Measurements from ENCODE around the gene PARP4.
"Not testable (repeated sequence)": the region's sequence is repeated elsewhere in the genome, so short reads cannot be mapped to it uniquely, and the experiment has no call there.

The PARP4 gene

DNA sequence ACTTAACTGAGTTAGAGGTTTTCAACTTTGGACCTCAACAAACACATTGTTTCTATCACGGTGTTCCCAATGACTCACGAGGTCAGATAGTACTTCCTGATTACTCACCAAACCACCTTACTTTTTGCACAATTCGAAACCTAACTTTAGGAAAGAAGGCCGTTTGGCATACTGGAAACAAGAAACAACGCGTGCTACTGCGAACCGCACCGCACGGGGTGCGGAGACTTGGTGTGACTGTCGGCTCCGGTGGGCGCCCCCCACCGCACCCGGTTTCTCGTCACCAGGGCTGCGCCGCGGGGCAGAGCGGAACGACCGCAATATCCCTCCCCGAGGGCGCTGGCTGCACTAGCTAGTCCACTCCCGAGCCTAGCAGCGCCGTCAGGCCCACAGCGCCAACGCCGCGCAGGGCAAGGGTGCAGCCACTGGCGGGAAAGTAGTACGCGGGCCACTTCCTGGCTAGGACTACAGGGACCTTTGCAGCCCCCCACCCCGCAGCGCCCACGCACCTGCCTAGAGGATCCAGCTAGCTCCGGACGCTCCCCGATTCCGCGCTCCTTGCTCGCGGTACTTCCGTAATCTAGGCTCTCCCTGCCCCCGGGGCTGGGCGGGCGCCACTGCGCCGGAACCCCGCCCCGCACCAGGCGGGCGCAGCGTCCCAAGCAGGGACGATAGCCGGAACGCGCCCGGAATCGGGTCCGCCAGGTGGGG, at the start of gene PARP4:
Gene PARP4 (minus strand): TSS at position 582 of the 711 bp plus-strand sequence. CDS start 9,002 bp downstream, outside the sequence.
- H3K27ac Mint-ChIP-seq = peak within 1 kb of the TSS; percentile 87
- peak within 1 kb of the TSS; percentile 86 for H3K4me3 Mint-ChIP-seq
- peaks cover 3% of the 10 kb centered on the region for H3K9me3 Mint-ChIP-seq
- H3K27me3 Mint-ChIP-seq (ENCODE audit: low read depth) = no peaks in the 10 kb centered on the region
- peaks cover 7% of the 10 kb centered on the region for H3K36me3 Mint-ChIP-seq (ENCODE audit: low read depth)
- H3K4me1 Mint-ChIP-seq (ENCODE audit: low read depth) = peaks cover 24% of the 10 kb centered on the region

DNA sequence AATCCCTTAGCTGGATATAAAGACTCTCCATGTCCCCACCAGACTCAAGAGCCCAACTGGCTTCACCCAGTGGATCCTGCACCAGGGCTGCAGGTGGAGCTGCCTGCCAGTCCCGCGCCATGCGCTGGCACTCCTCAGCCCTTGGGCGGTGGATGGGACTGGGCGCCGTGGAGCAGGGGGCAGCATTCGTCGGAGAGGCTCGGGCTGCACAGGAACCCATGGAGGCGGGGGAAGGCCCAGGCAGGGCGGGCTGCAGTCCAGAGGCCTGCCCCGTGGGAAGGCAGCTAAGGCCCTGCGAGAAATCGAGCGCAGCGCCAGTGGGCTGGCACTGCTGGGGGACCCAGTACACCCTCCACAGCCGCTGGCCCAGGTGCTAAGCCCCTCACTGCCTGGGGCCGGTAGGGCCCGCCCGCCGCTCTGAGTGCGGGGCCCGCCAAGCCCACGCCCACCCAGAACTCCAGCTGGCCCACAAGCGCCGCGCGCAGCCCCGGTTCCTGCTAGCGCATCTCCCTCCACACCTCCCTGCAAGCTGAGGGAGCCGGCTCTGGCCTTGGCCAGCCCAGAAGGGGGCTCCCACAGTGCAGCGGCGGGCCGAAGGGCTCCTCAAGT, 48.1 kb upstream of the PARP4 start:
- H3K27ac Mint-ChIP-seq; H3K4me3 Mint-ChIP-seq; H3K4me1 Mint-ChIP-seq (ENCODE audit: low read depth); H3K9me3 Mint-ChIP-seq; H3K36me3 Mint-ChIP-seq (ENCODE audit: low read depth): not testable (repeated sequence)
- H3K27me3 Mint-ChIP-seq (ENCODE audit: low read depth) = peaks cover 42% of the 10 kb centered on the region

DNA sequence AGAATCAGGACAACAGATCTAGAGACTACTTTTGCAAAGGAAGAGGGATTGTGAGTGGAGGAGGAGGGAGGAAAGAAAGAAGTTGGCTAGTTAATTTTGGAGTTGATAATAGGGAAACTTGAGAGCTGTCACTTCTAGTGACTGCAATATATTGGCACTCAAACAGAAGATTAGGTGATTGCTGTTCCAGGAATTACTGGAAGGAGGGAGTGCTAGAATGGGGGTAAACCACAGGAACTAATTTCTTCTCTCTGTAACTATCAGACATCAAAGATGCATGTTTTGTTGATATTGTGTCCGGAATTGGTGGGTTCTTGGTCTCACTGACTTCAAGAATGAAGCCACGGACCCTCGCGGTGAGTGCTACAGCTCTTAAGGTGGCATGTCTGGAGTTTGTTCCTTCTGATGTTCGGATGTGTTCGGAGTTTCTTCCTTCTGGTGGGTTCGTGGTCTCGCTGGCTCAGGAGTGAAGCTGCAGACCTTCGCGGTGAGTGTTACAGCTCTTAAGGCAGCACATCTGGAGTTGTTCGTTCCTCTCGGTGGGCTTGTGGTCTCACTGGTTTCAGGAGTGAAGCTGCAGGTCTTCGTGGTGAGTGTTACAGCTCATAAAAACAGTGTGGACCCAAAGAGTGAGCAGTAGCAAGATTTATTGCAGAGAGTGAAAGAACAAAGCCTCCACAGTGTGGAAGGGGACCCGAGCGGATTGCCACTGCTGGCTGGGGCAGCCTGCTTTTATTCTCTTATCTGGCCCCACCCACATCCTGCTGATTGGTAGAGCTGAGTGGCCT, 47.0 kb upstream of the PARP4 start:
- not testable (repeated sequence) for H3K9me3 Mint-ChIP-seq; H3K4me3 Mint-ChIP-seq; H3K4me1 Mint-ChIP-seq (ENCODE audit: low read depth); H3K36me3 Mint-ChIP-seq (ENCODE audit: low read depth); H3K27ac Mint-ChIP-seq
- H3K27me3 Mint-ChIP-seq (ENCODE audit: low read depth) = peaks cover 40% of the 10 kb centered on the region

DNA sequence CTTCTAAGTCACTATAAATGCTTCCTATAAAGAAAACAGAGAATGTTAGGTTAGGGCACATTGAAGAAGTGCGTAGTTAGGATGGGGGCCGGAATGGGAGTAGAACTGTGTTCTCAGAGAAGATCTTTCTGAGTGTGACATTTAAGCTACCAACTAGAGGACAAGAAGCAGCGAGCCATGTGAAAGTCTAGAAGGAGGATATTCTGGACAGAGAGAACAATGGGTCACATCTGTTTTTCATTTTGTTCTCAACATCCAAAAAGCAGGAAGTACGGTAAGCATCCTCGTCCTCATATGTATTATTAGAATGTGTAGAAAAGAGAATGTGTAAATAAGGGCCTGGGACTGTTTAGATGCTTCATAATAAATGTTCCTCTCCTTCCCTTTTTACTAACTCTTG, 44.5 kb upstream of the PARP4 start:
- H3K9me3 Mint-ChIP-seq = no peaks in the 10 kb centered on the region
- H3K27me3 Mint-ChIP-seq (ENCODE audit: low read depth) = peaks cover 47% of the 10 kb centered on the region
- no peaks in the 10 kb centered on the region for H3K36me3 Mint-ChIP-seq (ENCODE audit: low read depth)
- H3K4me3 Mint-ChIP-seq = no peak overlapping the region
- H3K27ac Mint-ChIP-seq = no peak overlapping the region
- H3K4me1 Mint-ChIP-seq (ENCODE audit: low read depth) = peaks cover 8% of the 10 kb centered on the region

DNA sequence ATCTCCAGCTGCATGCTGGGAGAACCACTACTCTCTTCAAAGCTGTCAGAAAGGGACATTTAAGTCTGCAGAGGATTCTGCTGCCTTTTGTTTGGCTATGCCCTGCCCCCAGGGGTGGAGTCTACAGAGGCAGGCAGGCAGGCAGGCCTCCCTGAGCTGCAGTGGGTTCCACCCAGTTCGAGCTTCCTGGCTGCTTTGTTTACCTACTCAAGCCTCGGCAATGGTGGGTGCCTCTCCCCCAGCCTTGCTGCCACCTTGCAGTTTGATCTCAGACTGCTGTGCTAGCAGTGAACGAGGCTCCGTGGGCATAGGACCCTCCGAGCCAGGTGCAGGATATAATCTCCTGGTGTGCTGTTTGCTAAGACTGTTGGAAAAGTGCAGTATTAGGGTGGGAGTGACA, 41.3 kb upstream of the PARP4 start:
- not testable (repeated sequence) for H3K9me3 Mint-ChIP-seq; H3K4me1 Mint-ChIP-seq (ENCODE audit: low read depth); H3K27ac Mint-ChIP-seq; H3K36me3 Mint-ChIP-seq (ENCODE audit: low read depth); H3K4me3 Mint-ChIP-seq
- peaks cover 50% of the 10 kb centered on the region for H3K27me3 Mint-ChIP-seq (ENCODE audit: low read depth)

DNA sequence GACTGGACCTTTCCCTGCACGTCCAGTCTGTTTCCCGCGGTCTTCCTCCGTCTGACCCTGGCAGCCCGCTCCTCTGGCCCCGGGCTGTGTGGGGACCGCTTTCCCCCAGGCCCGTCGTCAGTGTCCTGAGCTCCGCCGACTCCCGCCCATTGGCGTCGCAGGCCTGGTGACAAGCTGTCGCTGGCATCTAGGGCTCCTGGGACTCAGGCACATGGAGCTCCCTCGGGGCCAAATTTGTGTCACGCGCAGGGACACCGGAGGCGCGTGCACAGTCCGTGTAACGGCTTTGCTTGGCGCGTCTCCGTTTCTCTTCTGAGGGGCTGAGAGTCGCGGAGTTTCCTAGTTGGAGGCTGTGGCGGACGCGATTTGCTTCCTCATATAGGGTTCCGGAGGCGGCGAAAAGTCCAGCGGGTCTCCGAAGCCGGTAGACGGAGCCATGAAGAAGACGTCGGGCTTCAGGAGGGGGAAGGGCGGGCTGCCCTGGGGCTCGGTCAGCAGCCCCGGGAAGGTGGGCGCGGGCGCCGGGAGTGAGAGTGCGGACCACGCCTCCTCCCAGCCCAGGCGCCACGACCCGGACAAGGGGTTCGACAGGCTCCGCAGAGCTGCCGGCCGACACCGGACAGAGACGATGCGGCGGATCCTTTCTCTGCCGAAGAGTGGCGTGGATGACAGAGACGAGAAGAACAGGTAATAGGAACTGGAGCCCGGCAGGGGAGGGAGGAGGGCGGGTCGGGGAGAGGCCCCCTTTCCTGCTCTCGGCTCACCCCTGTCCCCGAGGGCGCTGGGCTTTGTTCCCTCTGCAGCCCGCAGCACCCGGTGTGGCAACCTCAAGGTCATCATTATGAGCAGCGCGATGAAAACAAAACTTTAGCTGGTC, 29.1 kb upstream of the PARP4 start:
- Mint-ChIP-seq H3K27me3 (ENCODE audit: low read depth) (peaks cover 64% of the 10 kb centered on the region), H3K4me3 (peak overlapping the region; percentile 76)
- H3K4me1 Mint-ChIP-seq (ENCODE audit: low read depth); H3K36me3 Mint-ChIP-seq (ENCODE audit: low read depth); H3K27ac Mint-ChIP-seq; H3K9me3 Mint-ChIP-seq: not testable (repeated sequence)

DNA sequence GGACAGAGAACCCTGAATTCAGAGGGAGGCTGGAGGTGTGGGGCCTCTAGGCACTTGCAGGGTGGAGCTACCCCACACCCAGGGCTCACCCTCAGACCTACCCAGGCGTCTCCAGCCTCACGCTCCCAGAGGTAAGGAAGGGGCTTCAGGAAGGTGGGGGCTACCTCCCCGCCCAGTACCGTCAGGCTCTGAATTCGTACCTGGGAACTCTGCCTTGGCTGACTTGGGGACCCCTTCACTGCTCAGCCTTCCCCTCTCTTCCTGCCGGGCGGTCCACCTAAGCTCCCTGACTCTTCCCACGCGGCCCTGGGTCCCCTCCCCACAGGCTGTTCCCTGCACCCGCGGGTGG, 28.5 kb upstream of the PARP4 start:
- Mint-ChIP-seq H3K9me3 (no peaks in the 10 kb centered on the region), H3K36me3 (ENCODE audit: low read depth) (no peaks in the 10 kb centered on the region), H3K4me1 (ENCODE audit: low read depth) (peaks cover 6% of the 10 kb centered on the region), H3K27ac (no peak overlapping the region), H3K4me3 (no peak overlapping the region), H3K27me3 (ENCODE audit: low read depth) (peaks cover 60% of the 10 kb centered on the region)

DNA sequence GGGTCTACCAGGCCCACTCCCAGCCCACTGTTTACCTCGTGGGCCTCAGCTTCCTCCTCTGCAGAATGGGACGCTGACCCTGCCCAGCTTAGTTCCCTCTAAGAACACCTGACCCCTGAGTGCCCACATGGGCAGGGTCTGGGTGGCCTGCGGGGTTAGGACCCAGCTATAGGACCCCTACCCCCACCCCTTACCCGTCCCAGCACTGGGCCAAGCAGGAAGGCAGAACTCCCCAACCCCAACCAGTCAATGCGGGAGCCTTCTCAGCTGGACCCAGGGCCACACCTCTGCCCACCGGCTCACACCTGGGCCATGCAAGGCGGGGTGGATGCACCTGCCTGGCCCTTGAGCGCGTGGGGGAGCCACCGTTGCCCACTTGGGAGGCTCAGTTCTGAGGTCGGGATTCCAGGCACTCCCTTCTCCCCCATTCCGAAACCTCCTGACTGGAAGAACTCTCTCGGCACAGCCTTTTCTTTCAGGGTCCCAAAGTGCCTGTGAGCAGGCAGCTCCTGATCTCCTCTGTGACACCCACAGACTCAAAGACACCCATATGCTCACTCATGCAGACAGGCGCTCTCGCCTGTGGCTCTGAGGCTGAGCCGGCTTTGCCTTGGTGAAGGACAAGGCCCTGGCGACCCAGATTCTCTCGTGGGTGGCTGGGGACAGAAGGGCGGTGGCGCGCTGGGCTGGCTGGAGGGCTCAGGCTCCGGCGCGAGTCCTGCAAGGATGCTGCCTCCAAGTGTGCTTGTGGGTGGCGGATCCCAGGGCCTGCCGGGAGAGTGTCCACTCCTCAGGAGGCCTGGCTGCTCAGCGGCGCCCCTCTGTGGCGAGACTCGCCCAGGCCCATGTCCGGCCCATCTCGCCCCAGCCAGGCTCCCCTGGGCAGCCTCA, 27.9 kb upstream of the PARP4 start:
- no peak overlapping the region for H3K4me3 Mint-ChIP-seq
- peaks cover 6% of the 10 kb centered on the region for H3K4me1 Mint-ChIP-seq (ENCODE audit: low read depth)
- H3K36me3 Mint-ChIP-seq (ENCODE audit: low read depth) = no peaks in the 10 kb centered on the region
- H3K27me3 Mint-ChIP-seq (ENCODE audit: low read depth) = peaks cover 61% of the 10 kb centered on the region
- H3K27ac Mint-ChIP-seq = no peak overlapping the region
- no peaks in the 10 kb centered on the region for H3K9me3 Mint-ChIP-seq

DNA sequence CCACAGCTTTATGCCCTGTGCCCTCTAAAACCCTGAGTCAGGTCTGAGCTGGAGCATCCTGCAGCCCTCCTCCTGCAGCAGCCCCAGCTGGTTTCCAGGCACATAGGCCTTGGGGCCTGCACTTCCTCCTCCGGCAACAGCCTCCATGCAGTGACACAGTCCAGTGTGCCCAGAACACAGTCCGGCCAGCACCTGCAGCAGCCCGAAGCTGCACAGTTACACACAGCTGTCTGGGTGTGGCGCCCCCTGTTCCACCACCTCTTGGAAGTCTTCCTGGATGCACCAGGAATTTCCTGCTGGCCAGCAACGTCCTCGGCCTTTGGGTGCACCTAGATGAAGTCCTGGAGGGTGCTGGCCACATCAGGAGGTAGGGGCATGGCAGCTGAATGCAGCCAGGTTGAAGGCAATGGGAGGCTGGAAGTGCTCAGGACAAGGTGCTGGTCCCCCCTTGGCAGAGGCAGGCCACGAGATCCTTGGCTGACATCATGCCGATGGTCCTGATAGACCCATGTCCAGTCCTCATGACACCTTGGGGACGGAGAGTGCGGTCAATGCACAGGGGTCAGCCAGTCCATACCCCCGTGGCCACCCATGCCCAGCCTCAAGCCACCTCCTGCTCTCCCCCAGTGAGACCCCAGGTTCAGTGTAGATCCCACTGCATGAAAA, 27.1 kb upstream of the PARP4 start:
- H3K27me3 Mint-ChIP-seq (ENCODE audit: low read depth) = peaks cover 67% of the 10 kb centered on the region

DNA sequence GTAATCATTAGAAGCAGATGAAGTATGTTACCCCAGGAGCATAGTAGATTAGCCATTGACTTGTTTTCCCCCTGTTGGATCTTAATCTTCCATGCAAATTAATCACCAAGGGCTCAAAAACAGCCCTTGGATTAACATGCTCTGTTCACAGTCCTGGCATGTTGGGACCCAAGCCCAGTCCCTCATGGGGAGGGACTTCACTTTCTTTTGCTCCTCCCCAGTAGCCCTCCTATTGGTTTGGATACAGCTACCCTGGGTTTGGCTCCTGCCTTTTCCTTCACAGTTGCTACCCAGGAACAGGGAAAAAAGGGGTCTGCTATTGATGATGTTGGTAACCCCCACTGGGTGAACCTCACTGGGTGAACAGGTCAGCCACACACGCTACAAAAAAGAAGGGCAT, 16.9 kb upstream of the PARP4 start:
- Mint-ChIP-seq H3K4me1 (ENCODE audit: low read depth) (peaks cover 3% of the 10 kb centered on the region), H3K36me3 (ENCODE audit: low read depth) (no peaks in the 10 kb centered on the region)

More for the DNA sequence above, 27.1 kb upstream of the PARP4 start:
- no peak overlapping the region for H3K27ac Mint-ChIP-seq
- no peaks in the 10 kb centered on the region for H3K9me3 Mint-ChIP-seq
- H3K4me1 Mint-ChIP-seq (ENCODE audit: low read depth) = peaks cover 6% of the 10 kb centered on the region
- H3K36me3 Mint-ChIP-seq (ENCODE audit: low read depth) = no peaks in the 10 kb centered on the region
- no peak overlapping the region for H3K4me3 Mint-ChIP-seq

DNA sequence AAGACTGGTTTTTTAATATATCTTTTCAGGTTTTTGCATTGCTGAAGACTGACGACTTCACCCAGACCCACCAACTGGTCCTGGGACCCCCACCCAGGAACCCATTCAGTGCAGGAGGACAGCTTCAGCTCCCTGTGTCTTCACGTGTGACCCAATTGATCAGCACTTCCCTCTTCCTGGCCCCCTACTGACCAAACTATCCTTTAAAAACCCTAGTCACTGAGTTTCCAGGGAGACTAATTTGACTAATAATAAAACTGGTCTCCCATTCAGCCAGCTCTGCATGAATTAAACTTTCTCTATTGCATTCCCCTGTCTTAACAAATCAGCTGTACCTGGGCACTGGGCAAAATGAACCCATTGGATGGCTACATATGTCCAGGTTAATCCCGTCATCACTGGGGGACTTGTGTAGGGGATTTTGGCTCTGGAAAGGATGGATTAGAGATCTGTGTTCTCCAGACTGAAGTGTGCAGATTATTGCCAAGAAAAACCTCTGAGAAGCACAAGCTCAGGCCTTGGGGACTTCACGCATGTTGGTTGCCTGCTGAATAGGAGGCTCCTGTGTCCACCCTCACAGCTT, 16.3 kb upstream of the PARP4 start:
- Mint-ChIP-seq H3K9me3 (no peaks in the 10 kb centered on the region), H3K27ac (no peak overlapping the region), H3K27me3 (ENCODE audit: low read depth) (peaks cover 60% of the 10 kb centered on the region), H3K36me3 (ENCODE audit: low read depth) (no peaks in the 10 kb centered on the region), H3K4me1 (ENCODE audit: low read depth) (peaks cover 3% of the 10 kb centered on the region), H3K4me3 (no peak overlapping the region)

More for the DNA sequence above, 16.9 kb upstream of the PARP4 start:
- no peak overlapping the region for H3K27ac Mint-ChIP-seq
- H3K27me3 Mint-ChIP-seq (ENCODE audit: low read depth) = peaks cover 66% of the 10 kb centered on the region
- H3K4me3 Mint-ChIP-seq = no peak overlapping the region
- H3K9me3 Mint-ChIP-seq = no peaks in the 10 kb centered on the region

DNA sequence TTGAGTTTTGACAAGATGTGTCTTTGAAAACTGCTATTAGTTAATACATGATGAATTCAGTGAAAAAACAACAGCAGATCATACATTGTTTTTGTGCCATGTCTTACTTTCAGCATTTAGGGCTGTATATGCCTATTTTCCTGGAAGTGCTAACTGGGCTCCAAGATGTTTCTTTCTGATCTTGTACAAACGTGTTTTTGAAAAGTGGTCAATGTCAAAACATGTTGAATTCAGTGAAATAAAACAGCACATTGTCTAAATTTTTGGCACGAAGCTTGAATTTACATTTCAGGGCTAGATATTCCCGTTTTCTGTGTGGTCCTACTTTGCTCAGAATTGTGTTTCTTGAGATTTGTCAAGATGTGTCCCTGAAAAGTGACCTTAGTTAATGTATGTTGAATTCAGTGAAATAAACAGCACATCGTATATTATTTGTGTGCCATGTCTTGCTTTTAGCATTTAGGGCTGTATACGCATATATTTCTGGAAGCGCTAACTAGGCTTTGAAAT, 14.7 kb upstream of the PARP4 start:
- H3K27ac Mint-ChIP-seq = no peak overlapping the region
- no peaks in the 10 kb centered on the region for H3K9me3 Mint-ChIP-seq
- H3K27me3 Mint-ChIP-seq (ENCODE audit: low read depth) = peaks cover 45% of the 10 kb centered on the region
- H3K4me3 Mint-ChIP-seq = no peak overlapping the region
- H3K36me3 Mint-ChIP-seq (ENCODE audit: low read depth) = no peaks in the 10 kb centered on the region
- H3K4me1 Mint-ChIP-seq (ENCODE audit: low read depth) = peaks cover 3% of the 10 kb centered on the region

DNA sequence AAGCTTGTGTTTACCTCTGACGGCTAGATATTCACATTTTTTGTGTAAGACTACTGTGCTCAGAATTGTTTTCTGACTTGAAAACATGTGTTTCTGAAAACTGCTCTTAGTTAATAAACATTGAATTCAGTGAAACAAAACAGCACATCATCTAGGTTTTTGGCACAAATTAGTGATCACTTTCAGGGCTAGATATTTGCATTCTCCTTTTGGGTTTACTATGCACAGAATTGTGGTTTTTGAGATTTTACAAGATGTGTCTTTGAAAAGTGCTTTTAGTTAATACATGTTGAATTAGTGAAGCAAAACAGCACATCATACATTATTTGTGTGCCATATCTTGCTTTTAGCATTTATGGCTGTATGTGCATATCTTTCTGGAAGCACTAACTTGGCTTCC, 8.2 kb upstream of the PARP4 start:
- Mint-ChIP-seq H3K4me1 (ENCODE audit: low read depth) (peaks cover 6% of the 10 kb centered on the region), H3K27me3 (ENCODE audit: low read depth) (no peaks in the 10 kb centered on the region), H3K36me3 (ENCODE audit: low read depth) (no peaks in the 10 kb centered on the region), H3K4me3 (no peak overlapping the region), H3K9me3 (no peaks in the 10 kb centered on the region), H3K27ac (no peak overlapping the region)
